ENCODE results near the gene ANKRD44. TPM values are rescaled to one million over a fixed set of nuclear protein-coding genes. Genes with fewer than 3 reads are reported as not detected.

The ANKRD44 gene
- total and polyA plus RNA-seq, 2 of the 8 experiments (the other 6 are each of a cell fraction or from before 2014, with no cell fraction given): 1.2 to 1.3 TPM

DNA sequence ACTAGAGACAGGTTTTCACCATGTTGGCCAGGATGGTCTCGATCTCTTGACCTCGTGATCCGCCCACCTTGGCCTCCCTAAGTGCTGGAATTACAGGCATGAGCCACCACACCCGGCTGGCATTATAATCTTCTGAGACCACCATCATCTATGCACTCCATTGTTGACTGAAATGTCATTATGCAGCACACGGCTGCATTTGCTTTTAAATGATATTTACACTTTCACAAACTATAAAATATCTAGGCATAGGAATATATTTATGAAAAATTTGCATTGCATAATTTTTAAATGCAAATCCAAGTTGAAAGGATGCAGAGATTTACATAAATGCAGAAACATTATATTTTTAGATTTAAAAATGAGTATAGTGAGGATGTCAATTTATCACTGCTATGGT is 30.0 kb upstream of the ANKRD44 start (continued):
- TF ChIP-seq RAD21 (IDR thresholded peaks at IDR 0.05 in 1 of 2, conservative IDR thresholded peaks at IDR 0.05 in 1 of 2; ENCODE audit: low read depth in 2 of 2, low read length in 2 of 2): no peak
- TF ChIP-seq SIRT6 (IDR thresholded peaks at IDR 0.05; ENCODE audit: low read length): no peak
- TF ChIP-seq SP2 (IDR thresholded peaks at IDR 0.05; ENCODE audit: low read length): no peak
- no peak for TF ChIP-seq FOSL1 (IDR thresholded peaks at IDR 0.05; ENCODE audit: insufficient read depth, low read depth, low read length)
- TF ChIP-seq POLR2A (IDR thresholded peaks at IDR 0.05; ENCODE audit: control extremely low read depth in 1 of 2, low read depth in 2 of 2, low read length in 2 of 2): no peak
- TF ChIP-seq RNF2 (IDR thresholded peaks at IDR 0.05; ENCODE audit: borderline replicate concordance, low read depth, low read length, missing control alignments, poor library complexity, severe bottlenecking): no peak
- no peak for TF ChIP-seq KDM1A (IDR thresholded peaks at IDR 0.05; ENCODE audit: borderline replicate concordance, low read length)
- TF ChIP-seq EP300 (IDR thresholded peaks at IDR 0.05; ENCODE audit: borderline replicate concordance in 1 of 2, low read depth in 2 of 2, low read length in 2 of 2): no peak
- no peak for TF ChIP-seq TEAD4 (IDR thresholded peaks at IDR 0.05; ENCODE audit: low read depth, low read length)

Measured in H1 (cell line).